Ishikawa (cell line): ENCODE data around the gene PLEKHA7.

Experiments
- CEBPB ChIP-seq: IDR thresholded peaks from 2 replicates; pipeline ENCODE4 v1.6.1; 2012
- CREB1 ChIP-seq: IDR thresholded peaks from 2 replicates; pipeline ENCODE4 v1.6.1; 2012; ENCODE audit warnings: low read depth
- EGR1 ChIP-seq: IDR thresholded peaks from 2 replicates; pipeline ENCODE4 v1.6.1; 2012
- EP300 ChIP-seq: IDR thresholded peaks from 2 replicates; pipeline ENCODE4 v1.6.1; 2012; ENCODE audit warnings: borderline replicate concordance
- FOXM1 ChIP-seq: IDR thresholded peaks from 2 replicates; pipeline ENCODE4 v1.6.1; 2012; ENCODE audit warnings: low read depth, borderline replicate concordance
- MAX ChIP-seq: IDR thresholded peaks from 2 replicates; pipeline ENCODE4 v1.6.1; 2012
- NFIC ChIP-seq: IDR thresholded peaks from 2 replicates; pipeline ENCODE4 v1.6.1; 2012
- RAD21 ChIP-seq: IDR thresholded peaks from 2 replicates; pipeline ENCODE4 v1.6.1; 2012; ENCODE audit warnings: low read depth
- REST ChIP-seq: IDR thresholded peaks from 2 replicates; pipeline ENCODE4 v1.6.1; 2012; ENCODE audit warnings: low read depth, mild to moderate bottlenecking
- TAF1 ChIP-seq: IDR thresholded peaks from 2 replicates; pipeline ENCODE4 v1.6.1; 2012; ENCODE audit warnings: low read depth, mild to moderate bottlenecking
- TCF12 ChIP-seq: IDR thresholded peaks from 2 replicates; pipeline ENCODE4 v1.6.1; 2012; ENCODE audit warnings: low read depth
- TEAD4 ChIP-seq: IDR thresholded peaks from 2 replicates; pipeline ENCODE4 v1.6.1; 2012
- USF1 ChIP-seq: IDR thresholded peaks from 2 replicates; pipeline ENCODE4 v1.6.1; 2012
- YY1 ChIP-seq: IDR thresholded peaks from 2 replicates; pipeline ENCODE4 v1.6.1; 2012; ENCODE audit warnings: low read depth
- ZBTB7A ChIP-seq: IDR thresholded peaks from 2 replicates; pipeline ENCODE4 v1.6.1; 2012; ENCODE audit warnings: low read depth

Gene PLEKHA7

GRCh38 chr11:16962146-16962545 lies 52.1 kb downstream of the PLEKHA7 start:
- TF ChIP-seq MAX (no peak), EGR1 (no peak), CREB1 (no peak), USF1 (no peak), REST (no peak), RAD21 (no peak)

- TF ChIP-seq EP300: no peak
- TF ChIP-seq YY1: no peak
- no peak for TF ChIP-seq CREB1
- TF ChIP-seq TCF12: no peak
- TF ChIP-seq RAD21: no peak
- no peak for TF ChIP-seq CEBPB
Observed at GRCh38 chr11:16960250-16960649, 54.0 kb downstream of the PLEKHA7 start.

- TF ChIP-seq YY1: no peak
- TF ChIP-seq NFIC: no peak
- no peak for TF ChIP-seq EGR1
- TF ChIP-seq CEBPB: no peak
- TF ChIP-seq FOXM1: no peak
- TF ChIP-seq USF1: no peak
- no peak for TF ChIP-seq EP300
- no peak for TF ChIP-seq ZBTB7A
- no peak for TF ChIP-seq REST
- TF ChIP-seq TEAD4: no peak
- TF ChIP-seq TAF1: no peak
- no peak for TF ChIP-seq TCF12
- no peak for TF ChIP-seq CREB1
- TF ChIP-seq MAX: no peak
- TF ChIP-seq RAD21: no peak
Observed at GRCh38 chr11:16959602-16960001, 54.6 kb downstream of the PLEKHA7 start.

GRCh38 chr11:16958833-16959232 lies 55.4 kb downstream of the PLEKHA7 start:
- TF ChIP-seq TAF1 (no peak), EGR1 (no peak), TEAD4 (no peak), RAD21 (no peak), YY1 (no peak), MAX (no peak), CEBPB (no peak), ZBTB7A (no peak), FOXM1 (no peak), TCF12 (no peak), NFIC (no peak), USF1 (no peak), REST (no peak), EP300 (no peak)
